Chondrocyte (in vitro differentiated cells): Measurements from ENCODE around the gene PLCH2. TPM values are rescaled to one million over a fixed set of nuclear protein-coding genes. Genes with fewer than 3 reads are reported as not detected.

Experiments
- DNase-seq: peaks from one replicate; pipeline ENCODE4 v3.0.0; 2021; ENCODE audit warnings: mixed read lengths, low spot score
- H3K27ac Mint-ChIP-seq: one replicate; pipeline ENCODE4 v1.8.0; 2021; ENCODE audit warnings: mild to moderate bottlenecking, moderate library complexity, mixed read lengths; ENCODE audit not compliant: unreplicated experiment
- H3K27me3 Mint-ChIP-seq: 2 replicates; pipeline ENCODE4 v1.8.0; 2021; ENCODE audit warnings: low read depth, mixed read lengths
- H3K36me3 Mint-ChIP-seq: 2 replicates; pipeline ENCODE4 v1.8.0; 2021; ENCODE audit warnings: low read depth, mixed read lengths
- H3K4me1 Mint-ChIP-seq: 2 replicates; pipeline ENCODE4 v1.8.0; 2021; ENCODE audit warnings: low read depth, mild to moderate bottlenecking, mixed read lengths
- H3K4me3 Mint-ChIP-seq: one replicate; pipeline ENCODE4 v1.8.0; 2021; ENCODE audit warnings: mild to moderate bottlenecking, moderate library complexity, mixed read lengths; ENCODE audit not compliant: unreplicated experiment
- H3K9me3 Mint-ChIP-seq: 2 replicates; pipeline ENCODE4 v1.8.0; 2021; ENCODE audit warnings: low read depth, mixed read lengths
- total RNA-seq: library from RNA; stranded (reverse); gene quantifications from 3 replicates; pipeline ENCODE4 v1.2.1, GENCODE V29; 2021
- TF ChIP-seq, protein P1 (sequence below): fragments of 200-600 bp; sonication (generic); IDR thresholded peaks from 2 replicates; pipeline ENCODE4 v1.5.0; 2021; ENCODE audit warnings: antibody characterized with exemption, mild to moderate bottlenecking, moderate library complexity

PLCH2 gene
- total RNA-seq, 1 donor from 2014 or later: 2.4 TPM

DNA sequence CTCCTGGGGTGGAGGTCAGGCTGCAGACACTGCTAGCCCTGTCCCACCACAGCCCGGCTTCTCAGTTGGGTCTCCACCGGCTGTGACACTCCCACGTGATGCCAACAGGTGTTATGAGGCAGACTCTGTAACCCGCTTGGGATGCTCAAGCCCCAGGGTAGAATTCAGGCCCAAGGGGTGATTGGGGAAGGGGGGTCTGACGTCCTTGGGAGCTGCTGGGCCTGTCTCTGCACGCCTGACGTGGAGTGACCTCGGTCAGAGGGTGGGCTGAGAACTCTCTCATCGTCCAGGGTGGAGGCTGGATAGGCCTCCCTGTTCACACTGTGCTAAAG, 61.7 kb downstream of the PLCH2 start:
- Mint-ChIP-seq H3K36me3 (no peaks in the 10 kb centered on the region), H3K27me3 (peaks cover 8% of the 10 kb centered on the region), H3K27ac (no peak overlapping the region)

DNA sequence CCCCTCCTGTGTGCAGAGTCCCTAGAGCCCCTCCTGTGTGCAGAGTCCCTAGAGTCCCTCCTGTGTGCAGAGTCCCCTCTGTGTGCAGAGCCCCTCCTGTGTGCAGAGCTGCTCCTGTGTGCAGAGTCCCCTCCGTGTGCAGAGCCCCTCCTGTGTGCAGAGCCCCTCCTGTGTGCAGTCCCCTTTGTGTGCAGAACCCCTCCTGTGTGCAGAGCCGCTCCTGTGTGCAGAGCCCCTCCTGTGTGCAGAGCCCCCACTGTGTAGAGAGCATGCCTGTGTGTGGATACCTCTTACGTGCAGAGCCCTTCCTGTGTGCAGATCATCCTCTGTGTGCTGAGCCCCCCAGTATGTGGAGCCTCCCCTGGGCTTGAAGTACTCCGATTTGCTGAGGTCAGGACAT, 62.3 kb downstream of the PLCH2 start:
- Mint-ChIP-seq H3K36me3 (no peaks in the 10 kb centered on the region), H3K27ac (no peak overlapping the region), H3K27me3 (peaks cover 8% of the 10 kb centered on the region), H3K9me3 (no peaks in the 10 kb centered on the region), H3K4me1 (peaks cover 12% of the 10 kb centered on the region), H3K4me3 (no peak overlapping the region)
- TF ChIP-seq, protein P1, sequence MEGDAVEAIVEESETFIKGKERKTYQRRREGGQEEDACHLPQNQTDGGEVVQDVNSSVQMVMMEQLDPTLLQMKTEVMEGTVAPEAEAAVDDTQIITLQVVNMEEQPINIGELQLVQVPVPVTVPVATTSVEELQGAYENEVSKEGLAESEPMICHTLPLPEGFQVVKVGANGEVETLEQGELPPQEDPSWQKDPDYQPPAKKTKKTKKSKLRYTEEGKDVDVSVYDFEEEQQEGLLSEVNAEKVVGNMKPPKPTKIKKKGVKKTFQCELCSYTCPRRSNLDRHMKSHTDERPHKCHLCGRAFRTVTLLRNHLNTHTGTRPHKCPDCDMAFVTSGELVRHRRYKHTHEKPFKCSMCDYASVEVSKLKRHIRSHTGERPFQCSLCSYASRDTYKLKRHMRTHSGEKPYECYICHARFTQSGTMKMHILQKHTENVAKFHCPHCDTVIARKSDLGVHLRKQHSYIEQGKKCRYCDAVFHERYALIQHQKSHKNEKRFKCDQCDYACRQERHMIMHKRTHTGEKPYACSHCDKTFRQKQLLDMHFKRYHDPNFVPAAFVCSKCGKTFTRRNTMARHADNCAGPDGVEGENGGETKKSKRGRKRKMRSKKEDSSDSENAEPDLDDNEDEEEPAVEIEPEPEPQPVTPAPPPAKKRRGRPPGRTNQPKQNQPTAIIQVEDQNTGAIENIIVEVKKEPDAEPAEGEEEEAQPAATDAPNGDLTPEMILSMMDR: no peak
- no peak for DNase-seq

More for the DNA sequence above, 61.7 kb downstream of the PLCH2 start:
- Mint-ChIP-seq H3K9me3 (no peaks in the 10 kb centered on the region), H3K4me1 (peaks cover 14% of the 10 kb centered on the region), H3K4me3 (no peak overlapping the region)
- DNase-seq: no peak
- TF ChIP-seq, protein P1: no peak

DNA sequence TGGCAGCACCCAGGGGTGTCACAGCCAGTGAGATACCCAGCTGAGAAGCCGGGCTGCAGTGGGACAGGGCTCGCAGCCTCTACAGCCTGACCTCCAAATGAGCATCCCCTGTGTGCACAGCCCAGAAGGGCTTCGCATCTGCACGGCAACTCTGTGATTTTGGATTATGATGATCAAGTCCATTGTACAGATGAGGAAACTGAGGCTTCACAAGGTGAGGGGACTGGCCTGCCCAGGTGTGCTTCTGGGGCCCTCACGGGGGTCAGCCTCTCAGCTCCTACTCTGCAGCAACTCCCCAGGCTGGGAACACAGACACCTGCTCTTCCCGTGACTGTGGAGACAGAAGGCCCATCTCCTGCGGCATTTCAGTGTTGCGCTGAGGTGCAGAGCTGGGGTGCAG, 62.8 kb downstream of the PLCH2 start:
- no peak overlapping the region for H3K27ac Mint-ChIP-seq
- peaks cover 10% of the 10 kb centered on the region for H3K4me1 Mint-ChIP-seq
- H3K9me3 Mint-ChIP-seq: no peaks in the 10 kb centered on the region
- DNase-seq: no peak
- TF ChIP-seq, protein P1: no peak
- no peak overlapping the region for H3K4me3 Mint-ChIP-seq
- H3K27me3 Mint-ChIP-seq: peaks cover 8% of the 10 kb centered on the region
- no peaks in the 10 kb centered on the region for H3K36me3 Mint-ChIP-seq

DNA sequence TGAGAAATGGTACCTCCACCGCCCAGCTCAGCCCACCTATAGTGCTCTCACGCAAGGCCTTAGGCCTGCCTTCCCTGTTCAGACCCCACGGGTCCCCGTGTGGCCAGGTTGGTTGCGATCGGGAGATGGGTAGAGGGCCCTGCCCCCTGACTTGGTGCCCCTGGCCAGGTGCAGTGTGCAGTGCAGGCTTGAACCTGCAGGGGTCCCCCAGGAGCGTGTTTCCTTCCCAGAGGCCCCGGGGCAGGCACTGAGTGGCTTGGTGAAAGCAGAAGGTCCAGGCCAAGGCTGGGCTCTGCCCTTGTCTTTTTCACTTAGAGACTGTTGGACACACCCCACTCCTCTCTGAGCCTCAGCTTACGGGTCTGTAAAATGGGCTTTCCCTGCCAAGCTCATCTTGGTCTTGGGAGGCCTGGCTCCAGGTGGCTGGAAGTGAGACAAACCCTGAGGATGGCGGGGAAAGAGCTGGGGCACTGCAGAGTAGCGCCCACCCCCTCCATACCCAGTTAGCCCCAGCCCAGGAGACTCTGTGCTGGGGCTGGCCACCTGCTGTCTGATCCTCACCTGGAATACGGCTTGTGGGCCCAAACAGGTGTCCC, 63.3 kb downstream of the PLCH2 start:
- no peak overlapping the region for H3K27ac Mint-ChIP-seq

DNA sequence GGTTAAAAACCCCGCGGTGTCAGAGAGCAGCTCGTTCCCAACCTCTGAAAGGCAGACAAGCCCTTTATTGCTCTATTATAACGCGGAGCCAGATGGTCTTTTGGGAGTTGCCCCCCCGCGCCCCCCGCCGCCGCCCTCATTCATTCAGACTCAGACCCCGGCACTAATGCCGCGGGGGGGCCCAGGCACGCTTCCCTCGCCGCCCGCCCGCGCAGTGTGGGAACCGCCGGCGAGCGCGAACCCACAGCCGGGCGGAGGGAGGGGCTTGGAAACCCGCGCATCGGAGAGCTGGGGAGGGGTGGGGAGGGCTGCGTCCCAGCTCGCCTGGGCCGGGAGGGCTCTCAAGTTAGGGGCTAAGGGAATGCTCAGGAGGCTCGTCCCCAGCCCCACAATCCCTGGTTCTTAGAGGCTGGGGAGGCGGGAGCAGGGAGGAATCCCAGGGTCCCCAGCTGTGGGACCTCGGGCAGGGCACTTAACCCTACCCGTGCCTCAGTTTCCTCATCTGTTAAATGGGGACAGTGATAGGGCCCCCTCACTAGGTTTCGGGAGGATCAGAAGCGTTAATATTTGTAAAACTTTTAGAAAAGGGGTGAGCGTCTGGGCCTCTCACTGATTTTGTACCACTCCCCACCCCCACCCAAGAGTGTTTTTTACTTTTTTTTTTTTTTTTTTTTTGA, 64.9 kb downstream of the PLCH2 start:
- Mint-ChIP-seq H3K27me3 (peaks cover 4% of the 10 kb centered on the region), H3K9me3 (no peaks in the 10 kb centered on the region), H3K27ac (no peak overlapping the region), H3K36me3 (no peaks in the 10 kb centered on the region), H3K4me1 (no peaks in the 10 kb centered on the region), H3K4me3 (no peak overlapping the region)
- DNase-seq: no peak
- TF ChIP-seq, protein P1: no peak

More for the DNA sequence above, 63.3 kb downstream of the PLCH2 start:
- no peak overlapping the region for H3K4me3 Mint-ChIP-seq
- peaks cover 7% of the 10 kb centered on the region for H3K4me1 Mint-ChIP-seq
- DNase-seq: no peak
- no peaks in the 10 kb centered on the region for H3K9me3 Mint-ChIP-seq
- H3K27me3 Mint-ChIP-seq: peaks cover 8% of the 10 kb centered on the region
- TF ChIP-seq, protein P1: peak; percentile 64
- H3K36me3 Mint-ChIP-seq: no peaks in the 10 kb centered on the region
